ENCODE measurements around the gene TXNDC2.
A peak's percentile ranks its signal among the peaks of the same experiment; 100 is the strongest.
"Not testable (repeated sequence)": the region's sequence is repeated elsewhere in the genome, so short reads cannot be mapped to it uniquely, and the experiment has no call there.

Gene TXNDC2

GRCh38 chr18:9898792-9899549 is 13.2 kb downstream of the TXNDC2 start:
- no peak overlapping the region for H3K27ac ChIP-seq (ENCODE audit: low read depth, low read length)

GRCh38 chr18:9899550-9899930 is 13.8 kb downstream of the TXNDC2 start:
- DNase-seq; H3K27me3 ChIP-seq (ENCODE audit: insufficient read depth, low read length, poor library complexity); H3K56ac ChIP-seq (ENCODE audit: low read length); H2BK15ac ChIP-seq (replicated peaks; ENCODE audit: low read depth); H3K4me3 ChIP-seq (ENCODE audit: low read length); H4K5ac ChIP-seq (ENCODE audit: low read length); H3K4me2 ChIP-seq (ENCODE audit: low read length); H3K9ac ChIP-seq (ENCODE audit: low read length); H3K27ac ChIP-seq (ENCODE audit: low read depth, low read length); H2BK5ac ChIP-seq (ENCODE audit: low read length); H3K79me2 ChIP-seq (ENCODE audit: control insufficient read depth, insufficient read depth, low read length); H3K79me1 ChIP-seq (ENCODE audit: low read length); H3K36me3 ChIP-seq (ENCODE audit: control insufficient read depth, insufficient read depth, low read length); H3K23ac ChIP-seq (ENCODE audit: low read length); H2BK120ac ChIP-seq (ENCODE audit: low read depth, low read length); H4K8ac ChIP-seq (ENCODE audit: low read depth, low read length); H3K4ac ChIP-seq (ENCODE audit: low read depth, low read length); H3K4me1 ChIP-seq (ENCODE audit: control insufficient read depth, low read depth, low read length); H3K18ac ChIP-seq (ENCODE audit: low read length); H2AK5ac ChIP-seq (ENCODE audit: low read length): not testable (repeated sequence)
- no CpG with 5 or more reads among the region's 1 CpG for WGBS (ENCODE audit: extremely low coverage, insufficient coverage, low lambda C conversion rate)

More at GRCh38 chr18:9898792-9899549, 13.2 kb downstream of the TXNDC2 start:
- Histone ChIP-seq H3K4me2 (ENCODE audit: low read length) (no peak overlapping the region), H4K5ac (ENCODE audit: low read length) (no peak overlapping the region), H3K4me1 (ENCODE audit: control insufficient read depth, low read depth, low read length) (no peaks in the 10 kb centered on the region), H4K8ac (ENCODE audit: low read depth, low read length) (no peak overlapping the region), H3K9ac (ENCODE audit: low read length) (no peak overlapping the region), H3K27me3 (ENCODE audit: insufficient read depth, low read length, poor library complexity) (no peaks in the 10 kb centered on the region), H3K4me3 (ENCODE audit: low read length) (no peak overlapping the region), H3K36me3 (ENCODE audit: control insufficient read depth, insufficient read depth, low read length) (no peaks in the 10 kb centered on the region), H3K23ac (ENCODE audit: low read length) (no peak overlapping the region), H3K56ac (ENCODE audit: low read length) (peak overlapping the region; percentile 8), H2BK15ac (replicated peaks; ENCODE audit: low read depth) (no peak overlapping the region), H3K4ac (ENCODE audit: low read depth, low read length) (no peak overlapping the region), H2AK5ac (ENCODE audit: low read length) (no peak overlapping the region), H3K79me2 (ENCODE audit: control insufficient read depth, insufficient read depth, low read length) (no peaks in the 10 kb centered on the region), H3K18ac (ENCODE audit: low read length) (no peak overlapping the region), H2BK120ac (ENCODE audit: low read depth, low read length) (no peak overlapping the region), H2BK5ac (ENCODE audit: low read length) (no peak overlapping the region), H3K79me1 (ENCODE audit: low read length) (no peaks in the 10 kb centered on the region)
- WGBS (ENCODE audit: extremely low coverage, insufficient coverage, low lambda C conversion rate) = 100% methylated on average over 2 of the region's 11 CpGs
- peak; percentile 89 for DNase-seq

- Histone ChIP-seq H3K4me3 (ENCODE audit: low read length) (no peak overlapping the region), H3K36me3 (ENCODE audit: control insufficient read depth, insufficient read depth, low read length) (no peaks in the 10 kb centered on the region), H3K79me2 (ENCODE audit: control insufficient read depth, insufficient read depth, low read length) (no peaks in the 10 kb centered on the region), H3K4me1 (ENCODE audit: control insufficient read depth, low read depth, low read length) (no peaks in the 10 kb centered on the region), H3K23ac (ENCODE audit: low read length) (no peak overlapping the region), H3K27ac (ENCODE audit: low read depth, low read length) (no peak overlapping the region), H2BK120ac (ENCODE audit: low read depth, low read length) (no peak overlapping the region), H3K79me1 (ENCODE audit: low read length) (no peaks in the 10 kb centered on the region), H3K56ac (ENCODE audit: low read length) (no peak overlapping the region), H2AK5ac (ENCODE audit: low read length) (no peak overlapping the region), H2BK15ac (replicated peaks; ENCODE audit: low read depth) (no peak overlapping the region), H4K8ac (ENCODE audit: low read depth, low read length) (no peak overlapping the region), H2BK5ac (ENCODE audit: low read length) (no peak overlapping the region), H4K5ac (ENCODE audit: low read length) (no peak overlapping the region), H3K18ac (ENCODE audit: low read length) (no peak overlapping the region), H3K4me2 (ENCODE audit: low read length) (no peak overlapping the region), H3K27me3 (ENCODE audit: insufficient read depth, low read length, poor library complexity) (no peaks in the 10 kb centered on the region), H3K4ac (ENCODE audit: low read depth, low read length) (no peak overlapping the region), H3K9ac (ENCODE audit: low read length) (no peak overlapping the region)
- no peak for DNase-seq
- WGBS (ENCODE audit: extremely low coverage, insufficient coverage, low lambda C conversion rate) = no CpG with 5 or more reads among the region's 7 CpGs
These were observed 14.9 kb downstream of the TXNDC2 start for GRCh38 chr18:9900699-9901098.

GRCh38 chr18:9901377-9901776 is 15.6 kb downstream of the TXNDC2 start:
- H3K56ac ChIP-seq (ENCODE audit: low read length) = no peak overlapping the region
- DNase-seq = no peak
- no peak overlapping the region for H2AK5ac ChIP-seq (ENCODE audit: low read length)
- H3K9ac ChIP-seq (ENCODE audit: low read length) = no peak overlapping the region
- no peak overlapping the region for H3K23ac ChIP-seq (ENCODE audit: low read length)
- no peaks in the 10 kb centered on the region for H3K4me1 ChIP-seq (ENCODE audit: control insufficient read depth, low read depth, low read length)
- H3K4me2 ChIP-seq (ENCODE audit: low read length) = no peak overlapping the region
- no CpG with 5 or more reads among the region's 3 CpGs for WGBS (ENCODE audit: extremely low coverage, insufficient coverage, low lambda C conversion rate)
- no peak overlapping the region for H3K4ac ChIP-seq (ENCODE audit: low read depth, low read length)
- H3K36me3 ChIP-seq (ENCODE audit: control insufficient read depth, insufficient read depth, low read length) = no peaks in the 10 kb centered on the region
- no peaks in the 10 kb centered on the region for H3K79me1 ChIP-seq (ENCODE audit: low read length)
- H3K79me2 ChIP-seq (ENCODE audit: control insufficient read depth, insufficient read depth, low read length) = no peaks in the 10 kb centered on the region
- H3K27me3 ChIP-seq (ENCODE audit: insufficient read depth, low read length, poor library complexity) = no peaks in the 10 kb centered on the region
- H4K8ac ChIP-seq (ENCODE audit: low read depth, low read length) = no peak overlapping the region
- H2BK5ac ChIP-seq (ENCODE audit: low read length) = no peak overlapping the region
- no peak overlapping the region for H4K5ac ChIP-seq (ENCODE audit: low read length)
- no peak overlapping the region for H3K18ac ChIP-seq (ENCODE audit: low read length)
- no peak overlapping the region for H2BK15ac ChIP-seq (replicated peaks; ENCODE audit: low read depth)
- no peak overlapping the region for H2BK120ac ChIP-seq (ENCODE audit: low read depth, low read length)
- H3K4me3 ChIP-seq (ENCODE audit: low read length) = no peak overlapping the region
- H3K27ac ChIP-seq (ENCODE audit: low read depth, low read length) = no peak overlapping the region

- H3K18ac ChIP-seq (ENCODE audit: low read length) = not testable (repeated sequence)
These were observed 16.5 kb downstream of the TXNDC2 start for GRCh38 chr18:9902264-9902663.

GRCh38 chr18:9902832-9903231 is 17.1 kb downstream of the TXNDC2 start:
- H3K36me3 ChIP-seq (ENCODE audit: control insufficient read depth, insufficient read depth, low read length) = no peaks in the 10 kb centered on the region
- no peak overlapping the region for H2BK15ac ChIP-seq (replicated peaks; ENCODE audit: low read depth)
- H2AK5ac ChIP-seq (ENCODE audit: low read length) = no peak overlapping the region
- no peak overlapping the region for H3K9ac ChIP-seq (ENCODE audit: low read length)
- H3K79me2 ChIP-seq (ENCODE audit: control insufficient read depth, insufficient read depth, low read length) = no peaks in the 10 kb centered on the region
- H3K23ac ChIP-seq (ENCODE audit: low read length) = no peak overlapping the region
- H3K4ac ChIP-seq (ENCODE audit: low read depth, low read length) = no peak overlapping the region
- H3K56ac ChIP-seq (ENCODE audit: low read length) = no peak overlapping the region
- H3K4me2 ChIP-seq (ENCODE audit: low read length) = no peak overlapping the region
- H4K8ac ChIP-seq (ENCODE audit: low read depth, low read length) = no peak overlapping the region
- H3K27me3 ChIP-seq (ENCODE audit: insufficient read depth, low read length, poor library complexity) = no peaks in the 10 kb centered on the region
- H3K4me3 ChIP-seq (ENCODE audit: low read length) = no peak overlapping the region
- no peak overlapping the region for H2BK5ac ChIP-seq (ENCODE audit: low read length)
- WGBS (ENCODE audit: extremely low coverage, insufficient coverage, low lambda C conversion rate) = no CpG with 5 or more reads among the region's 10 CpGs
- H2BK120ac ChIP-seq (ENCODE audit: low read depth, low read length) = no peak overlapping the region
- no peak overlapping the region for H4K5ac ChIP-seq (ENCODE audit: low read length)
- no peaks in the 10 kb centered on the region for H3K4me1 ChIP-seq (ENCODE audit: control insufficient read depth, low read depth, low read length)
- H3K18ac ChIP-seq (ENCODE audit: low read length) = no peak overlapping the region
- no peaks in the 10 kb centered on the region for H3K79me1 ChIP-seq (ENCODE audit: low read length)
- no peak for DNase-seq
- no peak overlapping the region for H3K27ac ChIP-seq (ENCODE audit: low read depth, low read length)

More at GRCh38 chr18:9902264-9902663, 16.5 kb downstream of the TXNDC2 start:
- H2BK120ac ChIP-seq (ENCODE audit: low read depth, low read length); H3K27me3 ChIP-seq (ENCODE audit: insufficient read depth, low read length, poor library complexity); H3K79me1 ChIP-seq (ENCODE audit: low read length); H2BK15ac ChIP-seq (replicated peaks; ENCODE audit: low read depth); H3K36me3 ChIP-seq (ENCODE audit: control insufficient read depth, insufficient read depth, low read length); H3K4me1 ChIP-seq (ENCODE audit: control insufficient read depth, low read depth, low read length); H4K5ac ChIP-seq (ENCODE audit: low read length); H2AK5ac ChIP-seq (ENCODE audit: low read length); H3K79me2 ChIP-seq (ENCODE audit: control insufficient read depth, insufficient read depth, low read length); H2BK5ac ChIP-seq (ENCODE audit: low read length); H3K9ac ChIP-seq (ENCODE audit: low read length); H3K23ac ChIP-seq (ENCODE audit: low read length); H3K56ac ChIP-seq (ENCODE audit: low read length); H3K4me3 ChIP-seq (ENCODE audit: low read length); H3K4me2 ChIP-seq (ENCODE audit: low read length); DNase-seq; H3K4ac ChIP-seq (ENCODE audit: low read depth, low read length); H4K8ac ChIP-seq (ENCODE audit: low read depth, low read length); H3K27ac ChIP-seq (ENCODE audit: low read depth, low read length): not testable (repeated sequence)
- no CpG with 5 or more reads among the region's 14 CpGs for WGBS (ENCODE audit: extremely low coverage, insufficient coverage, low lambda C conversion rate)

Data from mesendoderm (in vitro differentiated cells).